GM19238 (cell line): ENCODE measurements around the gene KLC4.

Experiments used
- DNase-seq: peaks from one replicate; pipeline ENCODE4 v3.0.0; 2011; ENCODE audit warnings: low spot score; ENCODE audit not compliant: insufficient read length

The KLC4 gene

GRCh38 chr6:43124481-43124880 is 65.0 kb downstream of the KLC4 start:
- DNase-seq: no peak
